ENCODE data around the gene NR6A1.

NR6A1 gene

GRCh38 chr9:124684169-124684568 lies 86.9 kb downstream of the NR6A1 start:
- TF ChIP-seq ZFX (IDR thresholded peaks at IDR 0.05; ENCODE audit: borderline replicate concordance) = no peak
- no peak for TF ChIP-seq CTCF (IDR thresholded peaks at IDR 0.05)
- H3K27ac ChIP-seq = no peak overlapping the region

- TF ChIP-seq ZFX (IDR thresholded peaks at IDR 0.05; ENCODE audit: borderline replicate concordance) (no peak), CTCF (IDR thresholded peaks at IDR 0.05) (no peak)
- H3K27ac ChIP-seq = no peak overlapping the region
Measured at GRCh38 chr9:124683043-124683442, 88.1 kb downstream of the NR6A1 start.

- TF ChIP-seq ZFX (IDR thresholded peaks at IDR 0.05; ENCODE audit: borderline replicate concordance) (no peak), CTCF (IDR thresholded peaks at IDR 0.05) (no peak)
- no peak overlapping the region for H3K27ac ChIP-seq
Measured at GRCh38 chr9:124680714-124681390, 90.3 kb downstream of the NR6A1 start.

- TF ChIP-seq ZFX (IDR thresholded peaks at IDR 0.05; ENCODE audit: borderline replicate concordance) (no peak), CTCF (IDR thresholded peaks at IDR 0.05) (no peak)
- H3K27ac ChIP-seq = no peak overlapping the region
Measured at GRCh38 chr9:124680049-124680448, 91.1 kb downstream of the NR6A1 start.

- TF ChIP-seq ZFX (IDR thresholded peaks at IDR 0.05; ENCODE audit: borderline replicate concordance) (no peak), CTCF (IDR thresholded peaks at IDR 0.05) (no peak)
- no peak overlapping the region for H3K27ac ChIP-seq
Measured at GRCh38 chr9:124676159-124676551, 95.0 kb downstream of the NR6A1 start.

GRCh38 chr9:124675261-124676158 lies 95.6 kb downstream of the NR6A1 start:
- no peak overlapping the region for H3K27ac ChIP-seq
- TF ChIP-seq ZFX (IDR thresholded peaks at IDR 0.05; ENCODE audit: borderline replicate concordance) (no peak), CTCF (IDR thresholded peaks at IDR 0.05) (no peak)

GRCh38 chr9:124674651-124675050 lies 96.5 kb downstream of the NR6A1 start:
- TF ChIP-seq CTCF (IDR thresholded peaks at IDR 0.05) = no peak
- TF ChIP-seq ZFX (IDR thresholded peaks at IDR 0.05; ENCODE audit: borderline replicate concordance) = no peak
- no peak overlapping the region for H3K27ac ChIP-seq

All from 22Rv1 (cell line).